Esophagus (tissue), 2 donors: ENCODE results near the gene GLIS1. TPM values are rescaled to one million over a fixed set of nuclear protein-coding genes. Genes with fewer than 3 reads are reported as not detected.
"Not testable (repeated sequence)": the region's sequence is repeated elsewhere in the genome, so short reads cannot be mapped to it uniquely, and the experiment has no call there.

Experiments used
- H3K27ac ChIP-seq, 2 donors: one replicate each; pipeline ENCODE4 v1.5.1; 2013; ENCODE audit warnings: low read depth in 2 of 2, mild to moderate bottlenecking in 2 of 2, inconsistent platforms in 1 of 2, low read length in 1 of 2, moderate library complexity in 1 of 2
- H3K27me3 ChIP-seq, 2 donors: one replicate each; pipeline ENCODE4 v1.6.1; 2013; ENCODE audit warnings: low read length in 2 of 2, control low read depth in 1 of 2, mild to moderate bottlenecking in 1 of 2; ENCODE audit not compliant: insufficient read depth in 2 of 2, control insufficient read depth in 1 of 2
- H3K36me3 ChIP-seq, 2 donors: one replicate each; pipeline ENCODE4 v1.6.1; 2013; ENCODE audit warnings: low read length in 1 of 2; ENCODE audit not compliant: control insufficient read depth in 2 of 2, insufficient read depth in 2 of 2
- H3K4me1 ChIP-seq, 2 donors: one replicate each; pipeline ENCODE4 v1.6.1; 2013; ENCODE audit warnings: low read length in 1 of 2; ENCODE audit not compliant: control insufficient read depth in 2 of 2, insufficient read depth in 2 of 2
- H3K4me3 ChIP-seq, 2 donors: one replicate each; pipeline ENCODE4 v1.5.1; 2013; ENCODE audit warnings: low read length in 2 of 2, mild to moderate bottlenecking in 2 of 2, low read depth in 1 of 2, moderate library complexity in 1 of 2
- H3K9me3 ChIP-seq, 2 donors: one replicate each; pipeline ENCODE4 v1.6.1; 2013; ENCODE audit warnings: mild to moderate bottlenecking in 2 of 2, low read depth in 1 of 2, low read length in 1 of 2, moderate library complexity in 1 of 2; ENCODE audit not compliant: control insufficient read depth in 2 of 2, insufficient read depth in 1 of 2
- WGBS, 2 donors: extraction: QIAGEN DNeasy Blood & Tissue Kit; methylation state at CpG; one replicate each; pipeline ENCODE4 v1.1.7; 2013; 5-methylcytosine and 5-hydroxymethylcytosine counted together
- polyA plus RNA-seq, 2 donors: library from polyadenylated mRNA; stranded (reverse); fragments of 200-250 nt; gene quantifications; one replicate each; pipeline ENCODE4 v1.2.3, GENCODE V29; 2013
- donor health status: healthy with polysubstance abuse.
- donor health status: Bipolar disorder and iron deficiency.

Gene GLIS1
- polyA plus RNA-seq, 2 donors = 0.18 TPM

GRCh38 chr1:53559391-53559815, 179.6 kb downstream of the GLIS1 start:
- peaks cover 0 to 4% of the 10 kb centered on the region in 2 donors for H3K4me1 ChIP-seq
- no peaks in the 10 kb centered on the region for H3K9me3 ChIP-seq
- no peak overlapping the region for H3K27ac ChIP-seq
- H3K27me3 ChIP-seq = no peaks in the 10 kb centered on the region
- no peaks in the 10 kb centered on the region for H3K36me3 ChIP-seq
- WGBS, 2 donors = 78 to 81% methylated on average over 13 of the region's 13 CpGs
- H3K4me3 ChIP-seq = no peak overlapping the region

- Histone ChIP-seq H3K4me1 (peaks cover 0 to 4% of the 10 kb centered on the region in 2 donors), H3K4me3 (no peak overlapping the region), H3K36me3 (no peaks in the 10 kb centered on the region), H3K27ac (no peak overlapping the region), H3K9me3 (no peaks in the 10 kb centered on the region), H3K27me3 (no peaks in the 10 kb centered on the region)
- WGBS, 2 donors = 84 to 87% methylated on average over 5 of the region's 5 CpGs
Measured at GRCh38 chr1:53558739-53559315, 180.1 kb downstream of the GLIS1 start.

GRCh38 chr1:53557830-53558738, 180.9 kb downstream of the GLIS1 start:
- H3K27ac ChIP-seq = no peak overlapping the region
- WGBS, 2 donors = 78 to 81% methylated on average over 12 of the region's 12 CpGs
- H3K27me3 ChIP-seq = no peaks in the 10 kb centered on the region
- H3K4me3 ChIP-seq = no peak overlapping the region
- peaks cover 0 to 4% of the 10 kb centered on the region in 2 donors for H3K4me1 ChIP-seq
- no peaks in the 10 kb centered on the region for H3K9me3 ChIP-seq
- no peaks in the 10 kb centered on the region for H3K36me3 ChIP-seq

- Histone ChIP-seq H3K9me3 (no peaks in the 10 kb centered on the region), H3K27ac (no peak overlapping the region), H3K27me3 (no peaks in the 10 kb centered on the region), H3K4me3 (no peak overlapping the region), H3K4me1 (peaks cover 0 to 4% of the 10 kb centered on the region in 2 donors), H3K36me3 (no peaks in the 10 kb centered on the region)
- 85 to 88% methylated on average over 4 of the region's 4 CpGs for WGBS, 2 donors
Measured at GRCh38 chr1:53557369-53557768, 181.6 kb downstream of the GLIS1 start.

- Histone ChIP-seq H3K36me3 (no peaks in the 10 kb centered on the region), H3K27me3 (no peaks in the 10 kb centered on the region), H3K9me3 (no peaks in the 10 kb centered on the region), H3K4me3 (no peak overlapping the region), H3K4me1 (peaks cover 0 to 4% of the 10 kb centered on the region in 2 donors), H3K27ac (no peak overlapping the region)
- 93 to 96% methylated on average over 3 of the region's 3 CpGs for WGBS, 2 donors
Measured at GRCh38 chr1:53556657-53557227, 182.2 kb downstream of the GLIS1 start.

GRCh38 chr1:53555620-53556326, 183.2 kb downstream of the GLIS1 start:
- 94 to 98% methylated on average over 2 of the region's 2 CpGs for WGBS, 2 donors
- H3K36me3 ChIP-seq, H3K27ac ChIP-seq, H3K9me3 ChIP-seq, H3K4me1 ChIP-seq, H3K27me3 ChIP-seq, H3K4me3 ChIP-seq: not testable (repeated sequence)

GRCh38 chr1:53554592-53555305, 184.2 kb downstream of the GLIS1 start:
- H3K27me3 ChIP-seq = no peaks in the 10 kb centered on the region
- no peak overlapping the region for H3K27ac ChIP-seq
- WGBS, 2 donors = 85 to 90% methylated on average over 11 of the region's 11 CpGs
- H3K9me3 ChIP-seq = no peaks in the 10 kb centered on the region
- H3K4me1 ChIP-seq = peaks cover 0 to 4% of the 10 kb centered on the region in 2 donors
- no peaks in the 10 kb centered on the region for H3K36me3 ChIP-seq
- no peak overlapping the region for H3K4me3 ChIP-seq

- Histone ChIP-seq H3K27ac (no peak overlapping the region), H3K36me3 (no peaks in the 10 kb centered on the region), H3K9me3 (no peaks in the 10 kb centered on the region), H3K27me3 (no peaks in the 10 kb centered on the region), H3K4me3 (no peak overlapping the region), H3K4me1 (peaks cover 0 to 4% of the 10 kb centered on the region in 2 donors)
- WGBS, 2 donors = 85% methylated on average over 8 of the region's 8 CpGs
Measured at GRCh38 chr1:53553734-53554509, 185.0 kb downstream of the GLIS1 start.
